Body of pancreas (tissue), 4 donors: Measurements from ENCODE around the gene C6orf52. TPM values are rescaled to one million over a fixed set of nuclear protein-coding genes. Genes with fewer than 3 reads are reported as not detected.

Experiments
- ATAC-seq: fragments of 150-250 bp; one replicate; pipeline ENCODE4 v1.9.1; 2016
- DNase-seq, 4 donors: peaks; one replicate each; pipeline ENCODE4 v3.0.0-alpha.2; 2019
- H3K27ac ChIP-seq, 4 donors: fragments of 200-600 bp; sonication (generic); 1 replicate in 3 of 4; 2 replicates in 1 of 4; pipeline versions ENCODE4 v1.5.1 to v1.6.1; 2016 to 2019; ENCODE audit warnings: mild to moderate bottlenecking in 1 of 4, mixed read lengths in 1 of 4, moderate library complexity in 1 of 4
- H3K27me3 ChIP-seq, 2 donors: fragments of 200-600 bp; sonication (generic); one replicate each; pipeline ENCODE4 v1.6.0; 2016; ENCODE audit warnings: mild to moderate bottlenecking in 1 of 2
- H3K36me3 ChIP-seq, 2 donors: fragments of 200-600 bp; sonication (generic); replicated peaks in 1 of 2; 2 replicates each; pipeline ENCODE4 v1.5.1; 2016; ENCODE audit warnings: low read depth in 2 of 2; ENCODE audit not compliant: insufficient read depth in 1 of 2
- H3K4me1 ChIP-seq: fragments of 200-600 bp; sonication (generic); one replicate; pipeline ENCODE4 v1.6.0; 2016
- H3K4me3 ChIP-seq, 2 donors: fragments of 200-600 bp; sonication (generic); 1 replicate in 1 of 2; 2 replicates in 1 of 2; pipeline ENCODE4 v1.5.1; 2016 to 2019
- H3K9me3 ChIP-seq, 3 donors: fragments of 200-600 bp; sonication (generic); 1 replicate in 2 of 3; 2 replicates in 1 of 3; pipeline ENCODE4 v1.5.1; 2016
- CTCF ChIP-seq, 7 experiments: fragments of 450-650 bp in 4 of 7; fragments of 200-600 bp in 3 of 7; sonication (generic) in 3 of 7; IDR thresholded peaks; one replicate each; pipeline ENCODE4 v1.5.1; 2016 to 2019; ENCODE audit warnings: antibody characterized with exemption in 7 of 7
- POLR2A ChIP-seq, 3 donors: fragments of 450-650 bp; IDR thresholded peaks; one replicate each; pipeline ENCODE4 v1.6.1; 2016; ENCODE audit warnings: antibody characterized with exemption in 3 of 3, mild to moderate bottlenecking in 2 of 3
- WGBS, 2 donors: methylation state at CpG; one replicate each; pipeline ENCODE4 v1.1.5; 2017; 5-methylcytosine and 5-hydroxymethylcytosine counted together
- intact Hi-C: fragments of 100-400 bp; cut with DNase I; formaldehyde crosslinking; loops from one replicate; pipeline ENCODE4 v1.15.1; 2023
- total RNA-seq, 2 donors: library from RNA; depleted of rRNA; stranded (reverse); fragments of >200 nt; gene quantifications; one replicate each; pipeline ENCODE4 v1.1.0, GENCODE V29; 2016

The C6orf52 gene
- total RNA-seq, 2 donors from 2014 or later = not detected

DNA sequence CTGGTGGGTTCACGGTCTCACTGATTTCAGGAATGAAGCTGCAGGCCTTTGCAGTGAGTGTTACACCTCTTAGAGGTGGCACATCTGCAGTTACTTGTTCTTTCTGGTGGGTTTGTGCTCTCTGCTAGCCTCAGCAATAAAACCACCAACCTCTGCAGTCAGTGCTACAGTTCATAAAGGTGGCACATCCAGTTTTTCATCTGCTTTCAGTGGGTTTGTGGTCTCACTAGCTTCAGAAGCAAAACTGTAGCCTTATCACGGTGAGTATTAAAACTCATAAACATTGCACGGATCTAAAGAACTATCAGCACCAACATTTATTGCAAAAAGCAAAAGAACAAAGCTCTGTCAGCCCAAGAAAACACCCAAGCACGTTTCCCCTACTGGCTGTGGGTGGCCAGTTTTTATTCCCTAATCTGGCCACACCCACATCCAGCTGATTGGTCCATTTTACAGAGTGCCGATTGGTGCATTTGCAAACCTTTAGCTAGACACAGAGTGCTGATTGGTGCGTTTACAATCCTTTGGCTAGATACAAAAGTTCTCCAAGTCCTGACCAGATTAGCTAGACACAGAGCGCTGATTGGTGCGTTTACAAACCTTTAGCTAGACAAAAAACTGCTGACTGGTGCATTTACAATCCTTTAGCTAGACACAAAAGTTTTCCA lies 25.0 kb upstream of the C6orf52 start:
- 67 to 82% methylated on average over 8 of the region's 8 CpGs for WGBS, 2 donors
- TF ChIP-seq POLR2A (IDR thresholded peaks at IDR 0.05) (no peak), CTCF (IDR thresholded peaks at IDR 0.05) (peak in 1 of 7 experiments; percentile 4)
- H3K9me3 ChIP-seq = no peaks in the 10 kb centered on the region
- no peak overlapping the region for H3K27ac ChIP-seq
- no peaks in the 10 kb centered on the region for H3K27me3 ChIP-seq
- intact Hi-C loops = no loop called here
- no peak overlapping the region for H3K4me3 ChIP-seq
- no peaks in the 10 kb centered on the region for H3K36me3 ChIP-seq
- peaks cover 15% of the 10 kb centered on the region for H3K4me1 ChIP-seq
- DNase-seq (peak in 2 of 4 donors; percentile 7 to 21), ATAC-seq (no peak)

GRCh38 chr6:10713962-10714361 lies 19.5 kb upstream of the C6orf52 start:
- H3K9me3 ChIP-seq = no peaks in the 10 kb centered on the region
- TF ChIP-seq POLR2A (IDR thresholded peaks at IDR 0.05) = no peak
- H3K27me3 ChIP-seq = no peaks in the 10 kb centered on the region
- WGBS, 2 donors = 82 to 83% methylated on average over 7 to 8 of the region's 8 CpGs
- intact Hi-C loops = no loop called here
- peaks cover 0 to 3% of the 10 kb centered on the region in 2 donors for H3K36me3 ChIP-seq
- H3K27ac ChIP-seq = no peak overlapping the region
- ATAC-seq (no peak), DNase-seq (no peak)
- no peak overlapping the region for H3K4me3 ChIP-seq
- H3K4me1 ChIP-seq = no peaks in the 10 kb centered on the region

DNA sequence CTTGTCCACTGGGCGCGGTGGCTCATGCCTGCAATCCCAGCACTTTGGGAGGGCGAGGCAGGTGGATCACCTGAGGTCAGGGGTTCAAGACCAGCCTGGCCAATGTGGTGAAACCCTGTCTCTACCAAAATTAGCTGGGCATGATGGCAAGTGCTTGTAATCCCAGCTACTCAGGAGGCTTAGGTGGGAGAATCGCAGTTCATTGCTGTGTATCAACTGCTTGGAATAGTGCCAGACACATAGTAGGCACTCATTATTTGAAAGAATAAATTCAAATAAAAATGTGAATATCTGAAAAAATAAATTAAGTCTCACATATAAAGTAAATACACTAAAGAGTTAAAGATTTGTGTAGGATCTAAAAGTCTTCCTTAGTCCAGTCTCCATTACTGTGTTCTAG lies 2.2 kb upstream of the C6orf52 start:
- 93 to 100% methylated on average over 4 of the region's 4 CpGs for WGBS, 2 donors
- DNase-seq = no peak
- intact Hi-C loops = loop anchor here (10.0 kb wide), 1 partner anchor 48 kb away; the partner anchor contains the start of gene TMEM14B

DNA sequence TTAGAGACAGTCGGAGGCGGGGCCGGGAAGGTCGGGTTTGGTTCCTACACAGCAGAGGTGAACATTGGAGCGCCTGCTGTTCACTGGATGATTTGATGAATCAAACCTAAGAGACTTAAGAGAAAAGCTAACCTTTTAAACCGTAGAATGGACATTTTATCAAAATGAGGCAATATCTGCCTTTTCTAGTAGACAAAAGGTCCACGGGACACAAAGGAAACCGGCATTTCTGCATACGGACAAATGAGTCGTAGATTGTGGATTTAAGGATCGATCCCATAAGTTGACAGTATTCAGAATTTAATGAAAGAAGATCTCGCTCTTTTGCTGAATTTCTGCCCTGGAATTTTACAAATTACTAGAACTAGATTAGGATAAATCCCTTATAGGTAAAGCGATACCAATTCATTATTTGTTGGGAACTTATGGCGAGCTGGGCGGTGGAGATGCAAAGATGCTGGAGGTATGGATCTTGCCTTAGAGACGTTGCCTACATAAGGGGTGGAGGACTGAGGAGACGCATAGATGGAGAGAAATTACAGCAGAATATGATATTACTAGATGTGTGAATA lies 756 bp upstream of the C6orf52 start:
- no peak for ATAC-seq
- no peak for TF ChIP-seq CTCF (IDR thresholded peaks at IDR 0.05)
- no peak for TF ChIP-seq POLR2A (IDR thresholded peaks at IDR 0.05)
- peak overlapping the region; percentile 85 to 97 (median 92) for H3K27ac ChIP-seq
- no peaks in the 10 kb centered on the region for H3K9me3 ChIP-seq
- no peaks in the 10 kb centered on the region for H3K27me3 ChIP-seq
- intact Hi-C loops = loop anchor here (10.0 kb wide), 1 partner anchor 50 kb away; the partner anchor contains the start of gene TMEM14B
- H3K36me3 ChIP-seq = peaks cover 0 to 4% of the 10 kb centered on the region in 2 donors
- H3K4me3 ChIP-seq = peak overlapping the region; percentile 21 to 64
- WGBS, 2 donors = 0 to 1% methylated on average over 17 of the region's 17 CpGs
- H3K4me1 ChIP-seq = peaks cover 27% of the 10 kb centered on the region
- no peak for DNase-seq

More for the DNA sequence above, 2.2 kb upstream of the C6orf52 start:
- H3K4me3 ChIP-seq = no peak overlapping the region
- no peak overlapping the region for H3K27ac ChIP-seq
- TF ChIP-seq POLR2A (IDR thresholded peaks at IDR 0.05) = no peak
- no peak for TF ChIP-seq CTCF (IDR thresholded peaks at IDR 0.05)
- no peaks in the 10 kb centered on the region for H3K9me3 ChIP-seq
- peaks cover 27% of the 10 kb centered on the region for H3K4me1 ChIP-seq
- peaks cover 0 to 4% of the 10 kb centered on the region in 2 donors for H3K36me3 ChIP-seq
- H3K27me3 ChIP-seq = no peaks in the 10 kb centered on the region
- ATAC-seq = no peak

DNA sequence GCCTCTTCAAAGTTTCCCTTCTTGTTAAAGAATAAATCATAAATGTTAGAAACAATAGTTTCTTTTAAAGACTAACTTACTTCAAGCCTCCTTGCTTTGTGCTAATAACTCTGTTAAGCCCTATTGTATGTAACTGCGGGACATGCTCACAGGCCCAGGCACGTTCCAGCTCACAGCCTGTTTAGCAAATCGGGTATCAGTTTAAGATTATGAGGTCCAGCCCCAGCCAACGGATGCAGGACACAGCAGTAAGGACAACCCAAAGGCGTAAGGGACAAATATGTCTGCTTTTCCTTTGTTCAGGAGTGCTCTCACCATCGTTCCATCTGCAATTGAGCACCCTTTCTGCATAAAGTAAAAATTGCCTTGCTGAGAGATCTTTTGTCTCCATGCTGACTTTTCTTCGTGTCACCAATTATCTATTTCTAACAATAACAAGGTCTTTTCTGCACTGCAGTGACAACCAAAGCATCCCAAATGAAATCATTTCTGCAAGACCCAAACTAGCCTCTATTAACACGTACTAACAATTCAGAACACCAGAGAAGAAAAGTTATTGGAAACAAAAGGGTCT lies 1.4 kb downstream of the C6orf52 start:
- no peak overlapping the region for H3K27ac ChIP-seq
- peaks cover 0 to 2% of the 10 kb centered on the region in 2 donors for H3K36me3 ChIP-seq
- 89 to 92% methylated on average over 8 of the region's 8 CpGs for WGBS, 2 donors
- intact Hi-C loops = loop anchor here (10.0 kb wide), 1 partner anchor 52 kb away; the partner anchor contains the start of gene TMEM14B
- no peaks in the 10 kb centered on the region for H3K9me3 ChIP-seq
- no peaks in the 10 kb centered on the region for H3K27me3 ChIP-seq
- TF ChIP-seq CTCF (IDR thresholded peaks at IDR 0.05) (no peak), POLR2A (IDR thresholded peaks at IDR 0.05) (no peak)
- peaks cover 27% of the 10 kb centered on the region for H3K4me1 ChIP-seq
- no peak for ATAC-seq
- no peak for DNase-seq
- H3K4me3 ChIP-seq = no peak overlapping the region
